ENCODE results near the gene AIFM1.
A peak's percentile ranks its signal among the peaks of the same experiment; 100 is the strongest.

The AIFM1 gene

GRCh38 chrX:130111220-130112154 is 54.2 kb downstream of the AIFM1 start:
- peak overlapping the region; percentile 26 for H3K4me3 ChIP-seq (ENCODE audit: low read depth, low read length)
- TF ChIP-seq CTCF (IDR thresholded peaks at IDR 0.05; ENCODE audit: borderline replicate concordance, insufficient read depth, low read depth, low read length), result no peak

- peak within 1 kb of the TSS; percentile 82 for H3K4me3 ChIP-seq (ENCODE audit: low read depth, low read length)
- TF ChIP-seq CTCF (IDR thresholded peaks at IDR 0.05; ENCODE audit: borderline replicate concordance, insufficient read depth, low read depth, low read length), result no peak
These were observed 55.0 kb downstream of the AIFM1 start, which contains the start of gene ELF4 for GRCh38 chrX:130110379-130111219. Gene ELF4, minus strand, starts transcription at chrX:130110497. Its CDS starts 29,167 bp downstream, at chrX:130081330.

GRCh38 chrX:130109429-130110378 is 55.9 kb downstream of the AIFM1 start:
- TF ChIP-seq CTCF (IDR thresholded peaks at IDR 0.05; ENCODE audit: borderline replicate concordance, insufficient read depth, low read depth, low read length), result no peak
- peak overlapping the region; percentile 82 for H3K4me3 ChIP-seq (ENCODE audit: low read depth, low read length)

DNA sequence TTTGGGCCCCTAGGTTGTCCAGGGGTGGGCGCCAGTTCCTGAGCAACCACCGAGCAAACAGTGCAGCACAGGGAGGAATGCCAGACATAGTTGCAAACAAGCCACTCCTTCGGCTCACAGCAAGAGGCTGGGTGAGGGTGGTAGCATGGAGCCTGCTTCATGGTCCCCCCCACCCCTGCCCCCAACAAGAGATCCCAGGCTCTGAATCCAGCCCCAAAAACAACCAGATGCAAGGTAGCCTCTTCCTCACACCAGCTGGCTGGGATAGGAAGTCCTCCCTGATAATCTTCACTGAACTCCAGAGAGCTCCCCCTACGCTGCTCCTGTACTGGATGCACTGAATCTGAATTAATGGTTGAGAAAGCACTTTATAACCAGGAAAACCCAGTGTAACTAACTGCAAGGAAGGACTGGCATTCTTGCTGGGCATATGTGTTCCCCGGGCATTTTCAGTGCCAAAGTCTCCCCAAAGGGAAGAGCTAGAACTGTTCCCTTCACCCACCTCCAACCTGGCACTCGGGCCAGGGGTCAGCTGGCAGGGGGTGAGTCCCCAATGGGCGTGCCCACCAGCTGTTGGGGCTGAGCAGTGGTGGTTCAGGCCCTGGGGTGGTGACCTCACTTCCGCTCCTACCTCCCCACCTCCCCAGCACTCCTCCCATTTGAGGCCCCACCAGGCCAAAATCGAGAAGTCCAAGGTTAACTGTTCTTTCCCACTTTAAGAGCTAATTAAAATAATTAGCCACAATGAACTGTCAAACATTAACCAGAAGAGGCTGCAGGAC is 56.8 kb downstream of the AIFM1 start:
- H3K4me3 ChIP-seq (ENCODE audit: low read depth, low read length), result peak overlapping the region; percentile 82
- TF ChIP-seq CTCF (IDR thresholded peaks at IDR 0.05; ENCODE audit: borderline replicate concordance, insufficient read depth, low read depth, low read length), result no peak

DNA sequence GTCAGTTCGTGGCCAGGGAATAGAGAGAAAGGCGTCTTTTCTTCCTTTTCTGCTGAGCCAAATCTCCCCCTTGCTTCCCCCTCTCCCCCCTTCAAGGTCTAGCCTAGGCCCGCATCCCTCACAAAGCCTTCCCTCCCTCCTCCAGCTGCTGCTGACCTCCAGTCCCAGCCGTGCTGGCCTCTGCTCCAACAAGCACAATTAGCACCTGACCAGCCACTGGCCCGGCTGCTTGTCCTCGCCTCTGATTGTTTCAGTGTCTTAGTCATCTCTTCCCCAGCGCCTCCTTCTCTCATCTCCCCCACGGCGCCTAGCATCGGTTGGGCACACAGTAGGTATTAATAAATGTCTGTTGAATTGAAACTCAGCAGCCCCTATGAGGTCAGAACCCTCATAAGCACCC is 59.6 kb downstream of the AIFM1 start:
- TF ChIP-seq CTCF (IDR thresholded peaks at IDR 0.05; ENCODE audit: borderline replicate concordance, insufficient read depth, low read depth, low read length), result no peak

GRCh38 chrX:130105244-130105643 is 60.4 kb downstream of the AIFM1 start:
- H3K4me3 ChIP-seq (ENCODE audit: low read depth, low read length), result no peak overlapping the region
- TF ChIP-seq CTCF (IDR thresholded peaks at IDR 0.05; ENCODE audit: borderline replicate concordance, insufficient read depth, low read depth, low read length), result no peak

More for the DNA sequence above, 59.6 kb downstream of the AIFM1 start:
- no peak overlapping the region for H3K4me3 ChIP-seq (ENCODE audit: low read depth, low read length)

All from GM12875 (cell line).